Neural progenitor cell (in vitro differentiated cells): ENCODE data around the gene GALNT2. TPM values are rescaled to one million over a fixed set of nuclear protein-coding genes. Genes with fewer than 3 reads are reported as not detected.

ENCODE experiments used
- DNase-seq: peaks from one replicate; pipeline ENCODE4 v3.0.0-alpha.2; 2016; ENCODE audit warnings: low spot score
- H2AFZ ChIP-seq: fragments of 200-600 bp; sonication (generic); replicated peaks from 2 replicates; pipeline ENCODE4 v1.6.1; 2016; ENCODE audit warnings: antibody characterized with exemption
- H3F3A ChIP-seq: fragments of 200-600 bp; sonication (generic); 2 replicates; pipeline ENCODE4 v1.6.1; 2016; ENCODE audit warnings: antibody characterized with exemption, low read depth
- H3K27ac ChIP-seq: fragments of 200-600 bp; sonication (generic); 2 replicates; pipeline ENCODE4 v1.5.1; 2016; ENCODE audit warnings: mild to moderate bottlenecking
- H3K27me3 ChIP-seq: fragments of 200-600 bp; sonication (generic); 2 replicates; pipeline ENCODE4 v1.6.1; 2016; ENCODE audit warnings: mild to moderate bottlenecking, moderate library complexity
- H3K36me3 ChIP-seq: fragments of 200-600 bp; sonication (generic); 2 replicates; pipeline ENCODE4 v1.5.1; 2016
- H3K4me1 ChIP-seq: fragments of 200-600 bp; sonication (generic); 2 replicates; pipeline ENCODE4 v1.6.1; 2016; ENCODE audit warnings: mixed run types
- H3K4me2 ChIP-seq: fragments of 200-600 bp; sonication (generic); 2 replicates; pipeline ENCODE4 v1.6.1; 2016
- H3K4me3 ChIP-seq: fragments of 200-600 bp; sonication (generic); 2 replicates; pipeline ENCODE4 v1.5.1; 2016
- H3K79me2 ChIP-seq: fragments of 200-600 bp; sonication (generic); 2 replicates; pipeline ENCODE4 v1.6.1; 2016; ENCODE audit warnings: low read depth
- H3K9ac ChIP-seq: fragments of 200-600 bp; sonication (generic); 2 replicates; pipeline ENCODE4 v1.6.1; 2016
- H3K9me3 ChIP-seq: fragments of 200-600 bp; sonication (generic); 2 replicates; pipeline ENCODE4 v1.5.1; 2016; ENCODE audit warnings: low read depth
- H4K20me1 ChIP-seq: fragments of 200-600 bp; sonication (generic); 2 replicates; pipeline ENCODE4 v1.6.1; 2016; ENCODE audit warnings: low read depth
- H3K27ac Mint-ChIP-seq: 3 replicates; pipeline ENCODE4 v1.8.0; 2021; ENCODE audit warnings: mixed read lengths
- H3K27me3 Mint-ChIP-seq: 2 replicates; pipeline ENCODE4 v1.8.0; 2022; ENCODE audit warnings: low read depth, mild to moderate bottlenecking, inconsistent platforms, moderate library complexity, mixed read lengths; ENCODE audit not compliant: insufficient read depth
- H3K36me3 Mint-ChIP-seq: 3 replicates; pipeline ENCODE4 v1.8.0; 2021; ENCODE audit warnings: mixed read lengths
- H3K4me1 Mint-ChIP-seq: 3 replicates; pipeline ENCODE4 v1.8.0; 2021; ENCODE audit warnings: mixed read lengths
- H3K4me3 Mint-ChIP-seq: 3 replicates; pipeline ENCODE4 v1.8.0; 2021; ENCODE audit warnings: mild to moderate bottlenecking, moderate library complexity, mixed read lengths
- H3K9me3 Mint-ChIP-seq: 3 replicates; pipeline ENCODE4 v1.8.0; 2020; ENCODE audit warnings: mixed read lengths
- EZH2 ChIP-seq: fragments of 200-600 bp; sonication (generic); IDR thresholded peaks from 2 replicates; pipeline ENCODE4 v1.6.1; 2017; ENCODE audit warnings: antibody characterized with exemption, mild to moderate bottlenecking, moderate library complexity
- EZH2phosphoT487 ChIP-seq: fragments of 200-600 bp; sonication (generic); IDR thresholded peaks from 2 replicates; pipeline ENCODE4 v1.6.1; 2017; ENCODE audit warnings: antibody characterized with exemption
- total RNA-seq: library from RNA; depleted of rRNA; stranded (reverse); fragments of >200 nt; gene quantifications from 2 replicates; pipeline ENCODE4 v1.2.3, GENCODE V29; 2015; ENCODE audit warnings: low replicate concordance
- TF ChIP-seq, protein P1 (sequence below): fragments of 200-600 bp; sonication (generic); IDR thresholded peaks from 2 replicates; pipeline ENCODE4 v1.5.1; 2017; ENCODE audit warnings: antibody characterized with exemption, mild to moderate bottlenecking

The GALNT2 gene
- total RNA-seq, 1 donor from 2014 or later = 37.6 TPM

DNA sequence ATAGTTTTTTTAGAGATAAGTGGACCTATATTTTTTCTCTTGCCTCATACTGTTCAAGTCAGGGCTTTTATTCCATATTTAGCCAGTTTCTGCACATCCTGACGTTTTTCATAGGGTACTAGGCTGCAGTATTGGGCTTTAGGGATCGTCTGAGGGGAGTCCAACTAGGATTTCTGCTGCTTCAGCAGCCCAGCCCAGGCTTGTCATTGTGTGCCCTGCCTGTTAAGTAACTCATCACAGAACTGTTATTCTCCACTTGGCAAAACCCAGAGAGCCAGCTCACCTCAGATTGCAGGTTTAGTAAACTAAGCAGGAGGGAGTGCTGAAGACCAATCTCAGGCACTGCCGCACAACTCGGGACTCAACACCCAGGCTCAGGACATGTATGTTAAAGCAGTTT lies 2.8 kb downstream of the GALNT2 start:
- Mint-ChIP-seq H3K9me3 (no peaks in the 10 kb centered on the region), H3K4me3 (peak overlapping the region; percentile 10), H3K36me3 (no peaks in the 10 kb centered on the region), H3K27ac (no peak overlapping the region), H3K4me1 (peaks cover 43% of the 10 kb centered on the region), H3K27me3 (peaks cover 2% of the 10 kb centered on the region)
- Histone ChIP-seq H4K20me1 (peaks cover 71% of the 10 kb centered on the region), H3F3A (peaks cover 38% of the 10 kb centered on the region), H2AFZ (no peak overlapping the region), H3K4me2 (peak overlapping the region; percentile 91), H3K27ac (no peak overlapping the region), H3K36me3 (no peaks in the 10 kb centered on the region), H3K4me1 (peaks cover 22% of the 10 kb centered on the region), H3K27me3 (peaks cover 17% of the 10 kb centered on the region), H3K9me3 (no peaks in the 10 kb centered on the region), H3K4me3 (peak overlapping the region; percentile 99), H3K79me2 (peaks cover 70% of the 10 kb centered on the region), H3K9ac (no peak overlapping the region)
- TF ChIP-seq, protein P1, sequence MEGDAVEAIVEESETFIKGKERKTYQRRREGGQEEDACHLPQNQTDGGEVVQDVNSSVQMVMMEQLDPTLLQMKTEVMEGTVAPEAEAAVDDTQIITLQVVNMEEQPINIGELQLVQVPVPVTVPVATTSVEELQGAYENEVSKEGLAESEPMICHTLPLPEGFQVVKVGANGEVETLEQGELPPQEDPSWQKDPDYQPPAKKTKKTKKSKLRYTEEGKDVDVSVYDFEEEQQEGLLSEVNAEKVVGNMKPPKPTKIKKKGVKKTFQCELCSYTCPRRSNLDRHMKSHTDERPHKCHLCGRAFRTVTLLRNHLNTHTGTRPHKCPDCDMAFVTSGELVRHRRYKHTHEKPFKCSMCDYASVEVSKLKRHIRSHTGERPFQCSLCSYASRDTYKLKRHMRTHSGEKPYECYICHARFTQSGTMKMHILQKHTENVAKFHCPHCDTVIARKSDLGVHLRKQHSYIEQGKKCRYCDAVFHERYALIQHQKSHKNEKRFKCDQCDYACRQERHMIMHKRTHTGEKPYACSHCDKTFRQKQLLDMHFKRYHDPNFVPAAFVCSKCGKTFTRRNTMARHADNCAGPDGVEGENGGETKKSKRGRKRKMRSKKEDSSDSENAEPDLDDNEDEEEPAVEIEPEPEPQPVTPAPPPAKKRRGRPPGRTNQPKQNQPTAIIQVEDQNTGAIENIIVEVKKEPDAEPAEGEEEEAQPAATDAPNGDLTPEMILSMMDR = no peak
- no peak for TF ChIP-seq EZH2
- no peak for TF ChIP-seq EZH2phosphoT487
- DNase-seq = peak; percentile 35

DNA sequence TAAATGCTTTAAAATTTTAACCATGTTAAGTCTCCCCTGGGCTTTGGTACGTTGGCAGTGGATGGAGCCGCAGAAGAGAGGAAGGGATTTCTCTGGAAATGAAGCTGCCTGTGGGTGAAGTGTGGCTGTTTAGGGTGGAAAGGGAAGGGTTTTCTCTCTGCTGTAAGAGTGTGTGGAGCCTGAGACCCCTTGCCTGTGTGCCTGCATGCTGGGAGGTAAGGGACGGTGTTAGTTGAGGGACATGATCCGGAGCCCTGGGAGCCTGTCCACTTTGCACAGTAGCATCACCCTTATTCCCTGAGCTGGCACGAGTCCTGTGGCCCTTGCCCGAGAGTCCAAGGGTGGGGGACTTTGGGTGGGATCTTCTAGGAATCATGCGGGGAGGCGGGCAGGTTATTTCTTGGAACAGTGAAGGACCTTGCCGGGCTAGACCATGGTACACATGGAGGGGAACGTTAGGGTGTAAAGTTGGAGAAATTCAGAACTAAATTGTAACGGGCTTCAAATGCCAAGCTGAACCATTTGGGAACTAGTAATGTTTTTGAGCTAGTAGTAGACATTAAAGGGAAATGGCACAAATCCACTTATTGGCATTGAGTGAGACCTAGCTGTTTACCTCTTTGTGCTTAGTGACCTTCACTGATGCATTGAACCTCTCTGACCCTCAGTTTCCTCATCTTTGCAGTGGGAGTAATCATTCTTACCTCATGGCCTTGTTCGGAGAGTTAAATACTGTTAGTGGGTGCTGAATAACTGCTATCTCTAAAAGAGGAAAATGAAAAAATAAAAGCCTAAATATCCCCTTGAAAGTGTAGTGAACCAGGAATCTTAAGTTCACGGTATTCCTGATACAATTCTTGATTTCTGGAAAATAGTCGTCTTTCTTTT lies 3.5 kb downstream of the GALNT2 start:
- H3F3A ChIP-seq = peaks cover 36% of the 10 kb centered on the region

DNA sequence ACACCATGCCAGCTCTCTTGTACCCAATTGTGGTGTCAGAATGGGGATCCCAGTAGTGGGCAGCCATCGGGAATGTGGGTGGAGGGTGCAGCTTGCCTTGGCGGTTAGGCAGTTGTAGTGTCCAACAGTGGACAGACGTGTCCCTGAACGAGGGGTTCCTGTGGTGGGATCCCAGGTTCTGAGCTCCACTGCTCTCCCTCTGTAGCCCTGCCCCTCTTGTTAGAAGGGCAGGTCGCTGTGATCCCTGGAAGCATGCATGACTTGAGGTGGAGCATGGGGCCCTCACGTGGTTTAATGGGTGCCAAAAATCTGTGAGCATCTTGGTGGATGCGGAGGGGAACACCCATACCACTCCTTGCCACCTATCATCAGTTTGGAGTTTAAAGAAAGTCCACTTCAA lies 4.3 kb downstream of the GALNT2 start:
- H3K36me3 ChIP-seq = no peaks in the 10 kb centered on the region
- no peak overlapping the region for H3K9ac ChIP-seq
- H3K36me3 Mint-ChIP-seq = peaks cover 3% of the 10 kb centered on the region
- H3K4me1 Mint-ChIP-seq = peaks cover 37% of the 10 kb centered on the region
- peaks cover 2% of the 10 kb centered on the region for H3K27me3 Mint-ChIP-seq
- no peak overlapping the region for H3K4me2 ChIP-seq
- H3K9me3 Mint-ChIP-seq = no peaks in the 10 kb centered on the region
- no peak overlapping the region for H3K4me3 ChIP-seq
- peaks cover 29% of the 10 kb centered on the region for H3F3A ChIP-seq
- no peak overlapping the region for H3K27ac Mint-ChIP-seq
- H3K27ac ChIP-seq = no peak overlapping the region
- no peak for DNase-seq
- peaks cover 8% of the 10 kb centered on the region for H3K27me3 ChIP-seq
- TF ChIP-seq EZH2phosphoT487 (no peak), EZH2 (no peak)
- TF ChIP-seq, protein P1 = no peak
- peaks cover 81% of the 10 kb centered on the region for H3K79me2 ChIP-seq
- H3K4me3 Mint-ChIP-seq = no peak overlapping the region
- H2AFZ ChIP-seq = no peak overlapping the region
- H3K4me1 ChIP-seq = peaks cover 22% of the 10 kb centered on the region
- H3K9me3 ChIP-seq = no peaks in the 10 kb centered on the region
- H4K20me1 ChIP-seq = peaks cover 85% of the 10 kb centered on the region

More for the DNA sequence above, 3.5 kb downstream of the GALNT2 start:
- Histone ChIP-seq H3K4me3 (no peak overlapping the region), H2AFZ (no peak overlapping the region), H3K36me3 (no peaks in the 10 kb centered on the region), H3K9me3 (no peaks in the 10 kb centered on the region), H3K27ac (no peak overlapping the region), H4K20me1 (peaks cover 78% of the 10 kb centered on the region), H3K9ac (no peak overlapping the region), H3K4me1 (peaks cover 22% of the 10 kb centered on the region), H3K27me3 (peaks cover 15% of the 10 kb centered on the region), H3K79me2 (peaks cover 77% of the 10 kb centered on the region), H3K4me2 (peak overlapping the region; percentile 91)
- Mint-ChIP-seq H3K4me1 (peaks cover 42% of the 10 kb centered on the region), H3K4me3 (peak overlapping the region; percentile 4), H3K27ac (no peak overlapping the region), H3K27me3 (peaks cover 2% of the 10 kb centered on the region), H3K36me3 (no peaks in the 10 kb centered on the region), H3K9me3 (no peaks in the 10 kb centered on the region)
- no peak for DNase-seq
- no peak for TF ChIP-seq EZH2phosphoT487
- TF ChIP-seq, protein P1 = no peak
- no peak for TF ChIP-seq EZH2
